GM21619 (cell line): ENCODE results near the gene ERGIC1.
A peak's percentile ranks its signal among the peaks of the same experiment; 100 is the strongest.
"Not testable (repeated sequence)": the region's sequence is repeated elsewhere in the genome, so short reads cannot be mapped to it uniquely, and the experiment has no call there.

Experiments used
- ATAC-seq: cut with Tn5 transposase; IDR thresholded peaks from one replicate; pipeline ENCODE4 v1.9.1; 2021; ENCODE audit not compliant: unreplicated experiment

Gene ERGIC1, protein sequence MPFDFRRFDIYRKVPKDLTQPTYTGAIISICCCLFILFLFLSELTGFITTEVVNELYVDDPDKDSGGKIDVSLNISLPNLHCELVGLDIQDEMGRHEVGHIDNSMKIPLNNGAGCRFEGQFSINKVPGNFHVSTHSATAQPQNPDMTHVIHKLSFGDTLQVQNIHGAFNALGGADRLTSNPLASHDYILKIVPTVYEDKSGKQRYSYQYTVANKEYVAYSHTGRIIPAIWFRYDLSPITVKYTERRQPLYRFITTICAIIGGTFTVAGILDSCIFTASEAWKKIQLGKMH

GRCh38 chr5:172833686-172834414, at the start of gene ERGIC1:
TSS of gene ERGIC1 (plus strand) at chr5:172834251. CDS start at chr5:172834414, 163 bp downstream.
- peak; percentile 61 for ATAC-seq

- ATAC-seq: no peak
These were observed 48.5 kb upstream of the ERGIC1 start for GRCh38 chr5:172785429-172786088.

- ATAC-seq: no peak
These were observed 47.2 kb upstream of the ERGIC1 start for GRCh38 chr5:172786736-172787462.

- ATAC-seq: not testable (repeated sequence)
These were observed 46.5 kb upstream of the ERGIC1 start for GRCh38 chr5:172787538-172787937.

- no peak for ATAC-seq
These were observed 45.0 kb upstream of the ERGIC1 start for GRCh38 chr5:172788771-172789686.

GRCh38 chr5:172789687-172790495, 44.2 kb upstream of the ERGIC1 start:
- ATAC-seq: no peak

- no peak for ATAC-seq
These were observed 43.6 kb upstream of the ERGIC1 start for GRCh38 chr5:172790496-172790889.

GRCh38 chr5:172791286-172791685, 42.8 kb upstream of the ERGIC1 start:
- no peak for ATAC-seq

DNA sequence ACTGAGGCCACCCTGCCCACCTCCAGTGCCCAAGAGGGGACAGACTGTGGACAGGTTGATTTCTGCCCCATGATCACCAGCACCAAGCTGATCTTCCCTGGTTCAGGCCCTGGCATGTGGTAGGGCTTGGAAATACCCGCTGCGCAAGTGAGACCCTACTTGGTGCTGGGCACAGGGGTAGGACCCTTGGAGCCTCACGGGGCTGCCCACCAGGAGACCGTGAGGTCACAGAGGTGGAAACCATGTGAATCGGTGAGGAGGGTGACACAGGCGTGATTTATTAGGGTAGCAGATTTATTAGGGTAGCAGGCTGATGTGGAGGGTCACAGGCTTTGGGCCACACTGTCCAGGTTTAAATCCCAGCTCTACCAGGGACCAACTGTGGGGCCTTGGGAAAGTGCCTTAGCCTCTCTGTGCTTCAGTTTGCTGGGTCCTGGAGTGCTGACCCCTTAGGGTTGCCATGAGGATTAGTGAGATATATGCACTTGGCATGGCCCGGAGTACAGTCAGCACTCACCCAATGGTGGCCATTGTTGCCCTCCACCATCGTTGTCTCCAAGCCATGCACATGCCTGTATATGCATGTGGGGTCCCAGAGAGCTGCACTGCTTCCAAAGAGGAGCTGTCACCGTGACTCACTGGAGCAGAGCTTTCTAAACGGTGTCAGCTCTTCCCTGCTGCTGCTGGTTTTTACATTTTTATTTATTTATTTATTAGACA, 42.2 kb upstream of the ERGIC1 start:
- ATAC-seq: no peak

- ATAC-seq: no peak
These were observed 41.1 kb upstream of the ERGIC1 start for GRCh38 chr5:172792701-172793570.

DNA sequence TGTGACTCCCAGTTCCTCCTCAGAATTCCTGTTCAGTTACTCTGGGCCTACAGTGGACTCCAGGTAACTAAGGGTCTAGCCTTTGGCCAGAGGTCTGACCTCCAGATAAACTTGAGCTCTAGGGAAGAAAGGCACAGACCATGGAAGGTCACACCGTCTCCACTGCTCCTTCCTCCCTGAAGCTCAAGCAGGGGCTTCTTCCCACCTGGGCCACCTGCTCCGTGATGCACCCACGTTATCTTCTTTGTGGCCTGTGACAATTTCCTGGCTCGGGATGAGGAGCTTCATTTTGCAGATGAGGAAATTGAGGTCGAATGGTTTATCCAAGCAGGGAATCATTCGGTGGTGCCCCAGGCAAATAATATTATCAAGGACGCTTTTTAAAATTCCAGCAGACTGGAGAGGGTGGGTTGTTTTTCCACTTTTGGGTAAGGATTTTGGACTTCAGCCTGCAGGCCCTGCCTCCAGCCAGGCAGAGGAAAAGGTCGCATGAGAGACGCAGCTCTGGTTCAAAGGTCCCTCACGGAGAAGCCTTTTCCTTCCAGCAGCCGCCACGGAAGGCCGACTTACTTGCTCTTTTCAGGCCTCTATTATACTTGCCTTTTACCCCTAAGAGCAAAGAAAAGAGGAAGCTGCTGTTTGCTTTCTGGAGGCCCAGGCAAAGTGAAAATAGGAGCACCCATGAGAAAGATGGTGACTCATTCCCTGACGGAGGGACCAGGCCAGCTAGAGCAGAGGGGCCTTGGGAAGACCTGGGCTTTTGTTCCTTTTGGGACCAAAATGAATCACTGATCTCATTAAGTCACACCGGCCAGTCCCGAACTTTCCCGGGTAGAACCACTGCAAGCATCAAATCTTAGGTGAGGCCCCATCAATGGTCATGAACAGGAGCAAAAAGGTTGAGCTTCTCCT, 40.2 kb upstream of the ERGIC1 start:
- peak; percentile 50 for ATAC-seq

DNA sequence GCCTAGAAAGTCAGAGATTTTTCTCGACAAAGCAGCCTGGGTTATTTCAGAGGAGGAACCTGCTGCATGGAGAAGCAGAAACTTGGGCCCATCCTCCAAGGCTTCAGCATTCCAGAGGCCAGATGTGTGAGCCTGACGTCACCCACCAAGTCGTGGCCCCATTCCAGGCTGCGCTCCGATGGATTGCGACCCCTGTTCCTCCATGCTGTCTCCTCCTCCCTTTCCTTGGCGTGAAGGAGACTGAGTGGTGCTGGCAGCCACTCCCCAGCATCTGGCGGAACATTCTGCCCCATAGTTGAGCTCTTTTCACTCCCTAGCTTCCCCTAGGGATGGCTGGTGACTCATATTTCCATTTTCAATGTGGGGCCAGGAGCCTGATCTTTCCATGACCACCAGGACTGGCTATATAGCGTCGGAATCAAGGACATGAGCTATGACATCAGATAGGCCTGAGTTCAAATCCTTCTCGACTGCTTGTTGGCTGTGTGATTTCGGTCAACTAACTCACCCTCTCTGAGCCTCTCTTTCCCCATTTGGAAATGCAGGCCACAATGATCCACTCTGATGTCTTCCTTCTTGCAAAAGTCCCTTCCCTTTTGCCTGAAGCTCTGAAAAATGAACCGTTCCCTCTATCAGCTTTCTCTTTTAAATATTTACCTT, 38.6 kb upstream of the ERGIC1 start:
- ATAC-seq: no peak

DNA sequence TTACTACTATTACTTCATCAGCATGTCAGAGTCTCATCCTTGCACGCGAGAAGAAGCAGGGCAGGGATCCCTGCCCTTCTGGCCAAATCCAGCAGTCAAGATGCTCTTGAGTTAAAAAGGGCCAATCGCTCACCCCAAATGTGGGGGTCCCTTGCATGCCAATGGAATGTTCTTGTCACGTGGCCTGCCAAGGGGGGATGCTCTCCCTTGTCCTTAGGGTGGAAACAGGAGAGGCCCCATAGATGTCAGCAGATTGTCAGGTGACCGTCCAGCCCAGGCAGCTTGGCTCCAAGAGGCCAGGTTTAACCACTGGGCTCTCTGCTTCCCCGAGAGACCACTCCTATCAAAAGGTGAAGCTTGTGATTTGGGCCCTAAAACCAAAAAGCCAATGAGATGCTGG, 37.7 kb upstream of the ERGIC1 start:
- no peak for ATAC-seq

DNA sequence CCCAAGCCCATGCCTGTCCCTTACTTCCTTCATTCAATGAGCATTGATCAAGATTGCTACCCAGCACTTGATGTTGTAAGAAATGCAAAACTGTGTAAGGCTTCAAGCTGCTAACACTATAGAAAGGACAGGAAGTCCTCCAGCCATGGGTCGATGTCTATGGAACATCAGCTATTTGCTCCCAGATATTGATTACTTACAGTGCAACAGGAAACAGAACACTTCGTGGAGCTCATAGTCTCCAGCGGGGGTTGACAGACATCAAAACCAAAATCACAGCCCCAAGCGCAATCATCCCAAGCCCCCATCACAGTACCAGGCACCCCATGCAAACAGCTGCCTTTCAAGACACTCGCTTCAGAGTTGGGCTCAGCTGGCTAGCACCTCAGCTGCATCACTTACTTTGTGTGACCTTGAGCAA, 36.3 kb upstream of the ERGIC1 start:
- ATAC-seq: no peak

DNA sequence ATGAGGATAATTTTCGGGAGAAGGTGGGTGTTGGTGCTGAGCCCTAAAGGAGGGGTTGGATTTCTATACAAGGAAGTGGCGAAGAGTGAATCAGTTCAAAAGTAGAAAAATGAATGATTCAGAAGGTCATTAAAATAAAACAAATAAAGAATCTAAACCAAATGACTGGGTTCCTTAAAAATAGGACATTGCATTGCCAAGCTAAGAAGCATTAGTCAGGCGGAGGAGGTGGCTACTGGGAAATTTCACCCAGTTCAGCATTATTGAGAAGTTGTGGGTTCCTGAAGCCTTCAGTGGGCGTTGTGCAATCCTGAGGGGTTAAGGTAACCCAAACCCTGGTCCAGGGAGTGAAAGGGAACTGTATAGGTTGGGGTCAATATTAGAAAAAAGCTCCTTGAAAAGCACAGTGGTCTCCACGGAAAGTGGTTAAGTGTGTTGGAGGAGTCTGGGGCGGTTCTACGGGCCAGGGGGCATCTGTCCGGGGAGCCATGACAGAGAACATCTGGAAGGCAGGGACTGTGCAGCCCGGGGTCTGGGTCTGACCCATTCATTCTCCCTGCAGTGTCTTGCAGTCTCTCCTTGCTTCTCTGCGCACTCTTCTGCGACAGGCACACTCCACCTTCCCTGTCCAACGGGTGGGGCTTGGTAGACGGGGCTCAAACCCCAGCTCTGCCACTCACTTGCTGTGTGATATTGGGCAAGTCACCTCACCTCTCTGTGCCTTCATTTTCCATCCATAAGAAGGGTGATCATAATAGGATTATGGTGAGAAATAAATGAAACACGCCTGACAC, 35.4 kb upstream of the ERGIC1 start:
- ATAC-seq: no peak
